Stomach (tissue), 4 donors: ENCODE data around the gene MTF2.

ENCODE experiments used
- EP300 ChIP-seq: sonication (generic); formaldehyde crosslinking; IDR thresholded peaks from one replicate; pipeline ENCODE4 v1.6.1; 2017; ENCODE audit warnings: antibody characterized with exemption
- POLR2A ChIP-seq, 4 donors: fragments of 450-650 bp; IDR thresholded peaks; one replicate each; pipeline ENCODE4 v1.6.1; 2016; ENCODE audit warnings: antibody characterized with exemption in 4 of 4, control low read depth in 2 of 4, mild to moderate bottlenecking in 1 of 4, moderate library complexity in 1 of 4
- POLR2AphosphoS5 ChIP-seq, 3 donors: sonication (generic); formaldehyde crosslinking; IDR thresholded peaks; one replicate each; pipeline ENCODE4 v1.6.1; 2016; ENCODE audit warnings: antibody characterized with exemption in 3 of 3
- TF ChIP-seq, protein P1 (sequence below), 7 experiments: fragments of 450-650 bp in 4 of 7; fragments of 200-600 bp in 3 of 7; sonication (generic) in 3 of 7; IDR thresholded peaks; one replicate each; pipeline ENCODE4 v1.5.1; 2016 to 2019; ENCODE audit warnings: antibody characterized with exemption in 7 of 7, control low read depth in 2 of 7, mild to moderate bottlenecking in 1 of 7

DNA sequence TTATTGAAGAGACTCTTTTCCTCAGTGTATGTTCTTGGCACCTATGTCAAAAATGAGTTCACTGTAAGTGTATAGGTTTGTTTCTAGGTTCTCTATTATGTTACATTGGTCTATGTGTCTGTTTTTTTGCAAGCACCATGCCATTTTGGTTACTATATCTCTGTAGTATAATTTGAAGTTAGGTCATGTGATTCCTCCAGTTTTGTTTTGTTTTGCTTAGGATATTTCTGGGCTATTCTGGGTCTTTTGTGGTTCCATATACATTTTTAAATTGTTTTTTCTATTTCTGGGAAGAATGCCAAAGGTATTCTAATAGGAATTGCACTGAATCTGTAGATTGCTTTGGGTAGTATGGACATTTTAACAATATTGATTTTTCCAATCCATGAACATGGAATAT lies 87.9 kb downstream of the MTF2 start:
- TF ChIP-seq POLR2AphosphoS5 (IDR thresholded peaks at IDR 0.05) (no peak), EP300 (no peak), POLR2A (IDR thresholded peaks at IDR 0.05) (no peak)
- TF ChIP-seq, protein P1, sequence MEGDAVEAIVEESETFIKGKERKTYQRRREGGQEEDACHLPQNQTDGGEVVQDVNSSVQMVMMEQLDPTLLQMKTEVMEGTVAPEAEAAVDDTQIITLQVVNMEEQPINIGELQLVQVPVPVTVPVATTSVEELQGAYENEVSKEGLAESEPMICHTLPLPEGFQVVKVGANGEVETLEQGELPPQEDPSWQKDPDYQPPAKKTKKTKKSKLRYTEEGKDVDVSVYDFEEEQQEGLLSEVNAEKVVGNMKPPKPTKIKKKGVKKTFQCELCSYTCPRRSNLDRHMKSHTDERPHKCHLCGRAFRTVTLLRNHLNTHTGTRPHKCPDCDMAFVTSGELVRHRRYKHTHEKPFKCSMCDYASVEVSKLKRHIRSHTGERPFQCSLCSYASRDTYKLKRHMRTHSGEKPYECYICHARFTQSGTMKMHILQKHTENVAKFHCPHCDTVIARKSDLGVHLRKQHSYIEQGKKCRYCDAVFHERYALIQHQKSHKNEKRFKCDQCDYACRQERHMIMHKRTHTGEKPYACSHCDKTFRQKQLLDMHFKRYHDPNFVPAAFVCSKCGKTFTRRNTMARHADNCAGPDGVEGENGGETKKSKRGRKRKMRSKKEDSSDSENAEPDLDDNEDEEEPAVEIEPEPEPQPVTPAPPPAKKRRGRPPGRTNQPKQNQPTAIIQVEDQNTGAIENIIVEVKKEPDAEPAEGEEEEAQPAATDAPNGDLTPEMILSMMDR (IDR thresholded peaks at IDR 0.05) = no peak
